GM20000 (cell line): ENCODE results near the gene LRP5.

Experiments used
- DNase-seq: peaks from one replicate; pipeline ENCODE4 v3.0.0; 2012; ENCODE audit warnings: low spot score
- TF ChIP-seq, protein P1 (sequence below): IDR thresholded peaks from 2 replicates; pipeline ENCODE4 v1.5.1; 2012; ENCODE audit warnings: mild to moderate bottlenecking, control low read depth; ENCODE audit errors: extremely low read depth, missing control alignments

The LRP5 gene

GRCh38 chr11:68414496-68415221, 102.3 kb downstream of the LRP5 start:
- TF ChIP-seq, protein P1, sequence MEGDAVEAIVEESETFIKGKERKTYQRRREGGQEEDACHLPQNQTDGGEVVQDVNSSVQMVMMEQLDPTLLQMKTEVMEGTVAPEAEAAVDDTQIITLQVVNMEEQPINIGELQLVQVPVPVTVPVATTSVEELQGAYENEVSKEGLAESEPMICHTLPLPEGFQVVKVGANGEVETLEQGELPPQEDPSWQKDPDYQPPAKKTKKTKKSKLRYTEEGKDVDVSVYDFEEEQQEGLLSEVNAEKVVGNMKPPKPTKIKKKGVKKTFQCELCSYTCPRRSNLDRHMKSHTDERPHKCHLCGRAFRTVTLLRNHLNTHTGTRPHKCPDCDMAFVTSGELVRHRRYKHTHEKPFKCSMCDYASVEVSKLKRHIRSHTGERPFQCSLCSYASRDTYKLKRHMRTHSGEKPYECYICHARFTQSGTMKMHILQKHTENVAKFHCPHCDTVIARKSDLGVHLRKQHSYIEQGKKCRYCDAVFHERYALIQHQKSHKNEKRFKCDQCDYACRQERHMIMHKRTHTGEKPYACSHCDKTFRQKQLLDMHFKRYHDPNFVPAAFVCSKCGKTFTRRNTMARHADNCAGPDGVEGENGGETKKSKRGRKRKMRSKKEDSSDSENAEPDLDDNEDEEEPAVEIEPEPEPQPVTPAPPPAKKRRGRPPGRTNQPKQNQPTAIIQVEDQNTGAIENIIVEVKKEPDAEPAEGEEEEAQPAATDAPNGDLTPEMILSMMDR: no peak
- DNase-seq: no peak

- TF ChIP-seq, protein P1: no peak
- no peak for DNase-seq
These were observed 103.7 kb downstream of the LRP5 start for GRCh38 chr11:68416070-68416578.

DNA sequence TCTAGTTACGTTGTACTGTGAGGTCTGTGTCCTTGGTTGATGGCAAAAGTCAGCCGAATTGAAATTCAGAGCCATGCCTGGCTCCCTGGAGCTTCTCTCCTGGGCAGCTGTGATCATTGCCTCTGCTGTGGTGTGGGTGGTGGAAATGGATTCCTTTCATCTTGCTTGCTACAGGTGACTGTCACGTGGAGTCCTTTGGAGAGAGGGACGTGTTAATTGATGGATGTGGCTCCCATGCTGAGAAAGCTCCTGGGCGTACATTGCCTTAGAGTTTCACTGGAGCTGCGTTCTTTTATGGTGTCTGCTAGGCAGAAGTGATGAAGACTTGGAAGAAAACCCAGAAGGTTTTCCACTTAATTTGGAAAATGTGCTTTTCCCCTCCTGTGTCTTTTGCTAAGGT, 106.3 kb downstream of the LRP5 start:
- TF ChIP-seq, protein P1: no peak

DNA sequence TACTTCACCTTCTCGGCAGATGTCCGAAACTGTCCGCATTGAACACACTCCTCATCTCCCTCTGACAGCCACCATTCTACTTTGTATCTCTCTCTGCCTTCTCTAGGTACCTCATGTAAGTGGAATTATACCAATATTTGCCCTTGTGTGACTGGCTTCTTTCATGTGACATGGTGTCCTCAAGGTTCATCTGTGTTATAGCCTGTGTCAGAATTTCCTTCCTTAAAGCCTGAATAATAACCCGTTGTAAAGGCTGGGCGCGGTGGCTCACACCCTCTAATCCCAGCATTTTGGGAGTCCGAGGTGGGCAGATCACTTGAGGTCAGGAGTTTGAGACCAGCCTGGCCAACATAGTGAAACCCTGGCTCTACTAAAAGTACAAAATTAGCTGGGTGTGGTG, 107.8 kb downstream of the LRP5 start:
- no peak for DNase-seq
- TF ChIP-seq, protein P1: no peak

More for the DNA sequence above, 106.3 kb downstream of the LRP5 start:
- DNase-seq: no peak

DNA sequence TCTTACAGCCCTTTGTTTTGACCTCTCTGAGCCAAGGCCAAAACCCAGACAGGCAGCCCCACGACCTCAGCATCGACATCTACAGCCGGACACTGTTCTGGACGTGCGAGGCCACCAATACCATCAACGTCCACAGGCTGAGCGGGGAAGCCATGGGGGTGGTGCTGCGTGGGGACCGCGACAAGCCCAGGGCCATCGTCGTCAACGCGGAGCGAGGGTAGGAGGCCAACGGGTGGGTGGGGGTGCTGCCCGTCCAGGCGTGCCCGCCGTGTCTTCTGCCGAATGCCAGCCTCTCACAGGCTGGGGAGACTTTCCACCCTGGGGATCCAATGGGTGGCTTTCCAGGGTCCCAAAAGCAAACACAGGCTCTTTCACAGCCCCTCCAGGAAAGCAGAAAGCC, 111.1 kb downstream of the LRP5 start:
- TF ChIP-seq, protein P1: no peak
- no peak for DNase-seq

DNA sequence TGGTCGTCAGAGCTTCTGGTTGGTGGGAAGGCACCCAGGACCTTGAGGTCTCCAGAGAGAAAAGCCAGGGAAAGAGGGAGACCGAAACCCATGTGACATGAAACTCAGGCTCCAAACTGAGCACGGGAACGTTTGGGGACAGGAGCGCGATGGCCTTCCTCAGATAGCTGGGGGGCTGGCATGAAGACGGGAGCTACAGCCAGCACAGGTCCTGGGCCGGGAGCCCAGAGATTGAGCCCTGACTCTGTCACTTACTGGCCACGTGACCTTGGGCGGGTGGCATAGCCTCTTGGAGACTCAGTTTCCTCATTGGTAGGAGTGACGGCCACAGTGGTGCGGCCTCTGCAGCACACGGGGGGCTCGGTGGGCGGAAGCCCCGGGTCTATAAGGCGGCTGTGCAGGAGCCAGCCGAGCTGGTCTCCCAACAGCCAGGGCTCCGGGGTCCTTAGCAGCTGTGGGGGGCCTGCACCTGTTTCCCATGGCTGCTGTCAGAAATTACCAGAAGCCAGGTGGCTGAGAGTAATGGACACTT, 111.8 kb downstream of the LRP5 start:
- TF ChIP-seq, protein P1: no peak
- DNase-seq: no peak
